ENCODE measurements around the gene RNF39. TPM values are rescaled to one million over a fixed set of nuclear protein-coding genes. Genes with fewer than 3 reads are reported as not detected.
"Not testable (repeated sequence)": the region's sequence is repeated elsewhere in the genome, so short reads cannot be mapped to it uniquely, and the experiment has no call there.

The RNF39 gene
- total RNA-seq, 1 donor: not detected

DNA sequence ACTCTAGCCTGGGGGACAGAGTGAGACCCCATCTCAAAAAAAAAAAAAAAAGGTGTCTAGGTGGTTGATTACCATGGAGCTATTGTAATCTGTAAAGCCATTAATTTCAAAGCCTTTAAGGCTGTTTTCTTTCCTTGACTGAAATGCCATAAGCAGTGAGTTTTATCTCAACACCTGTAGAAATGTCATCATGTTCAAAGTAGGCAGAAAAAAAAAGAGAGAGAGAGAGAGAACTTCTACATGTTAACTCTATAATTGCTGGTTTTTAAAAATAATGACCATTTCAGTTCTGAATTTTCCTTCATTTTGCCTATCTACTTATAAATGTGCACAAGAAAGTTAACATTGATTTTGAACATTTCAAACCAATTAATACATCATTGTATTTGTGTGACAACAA lies 44.2 kb downstream of the RNF39 start:
- no peak for TF ChIP-seq CTCF (IDR thresholded peaks at IDR 0.05; ENCODE audit: extremely low read depth, low read depth, low read length)
- H4K20me1 ChIP-seq (ENCODE audit: insufficient read depth, low read length): no peaks in the 10 kb centered on the region
- DNase-seq (ENCODE audit: insufficient read length, low spot score, missing footprints): no peak
- H3K79me2 ChIP-seq (ENCODE audit: insufficient read depth, low read length): no peaks in the 10 kb centered on the region
- no peak overlapping the region for H3K27ac ChIP-seq (ENCODE audit: low read depth, low read length)
- H3K4me1 ChIP-seq (ENCODE audit: insufficient read depth, low read length): no peaks in the 10 kb centered on the region
- no peak overlapping the region for H2AFZ ChIP-seq (ENCODE audit: low read length)
- H3K4me2 ChIP-seq (ENCODE audit: insufficient read depth, low read length): no peak overlapping the region
- no peaks in the 10 kb centered on the region for H3K9me3 ChIP-seq (ENCODE audit: low read depth, low read length)
- no peak overlapping the region for H3K4me3 ChIP-seq (ENCODE audit: insufficient read depth, low read length)
- H3K27me3 ChIP-seq (ENCODE audit: insufficient read depth, low read length): no peaks in the 10 kb centered on the region
- no peaks in the 10 kb centered on the region for H3K36me3 ChIP-seq (ENCODE audit: insufficient read depth, low read length)

- no peak overlapping the region for H3K27ac ChIP-seq (ENCODE audit: low read depth, low read length)
- DNase-seq (ENCODE audit: insufficient read length, low spot score, missing footprints): no peak
Measured at GRCh38 chr6:30029588-30029987, 46.0 kb downstream of the RNF39 start.

DNA sequence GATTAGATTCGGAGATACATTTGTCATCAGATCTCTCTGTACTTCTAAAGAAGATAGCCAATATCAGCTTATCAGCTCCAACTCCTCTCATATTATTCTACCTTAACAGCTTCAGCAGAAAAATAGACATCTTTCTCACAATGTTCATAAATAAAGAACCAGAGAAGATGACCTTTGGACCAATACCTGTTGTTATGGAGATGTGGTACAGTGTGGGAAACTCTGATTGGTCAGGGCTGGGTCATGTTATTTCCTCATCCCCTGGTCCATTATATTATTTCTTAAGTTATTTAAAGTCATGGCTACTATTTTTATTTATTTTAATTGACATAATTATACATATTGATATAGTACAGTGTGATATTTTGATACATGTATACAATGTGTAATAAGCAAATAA lies 50.4 kb downstream of the RNF39 start:
- Histone ChIP-seq H3K27ac (ENCODE audit: low read depth, low read length) (no peak overlapping the region), H3K4me2 (ENCODE audit: insufficient read depth, low read length) (no peak overlapping the region), H3K4me3 (ENCODE audit: insufficient read depth, low read length) (no peak overlapping the region), H3K27me3 (ENCODE audit: insufficient read depth, low read length) (no peaks in the 10 kb centered on the region), H3K79me2 (ENCODE audit: insufficient read depth, low read length) (no peaks in the 10 kb centered on the region), H3K4me1 (ENCODE audit: insufficient read depth, low read length) (no peaks in the 10 kb centered on the region), H4K20me1 (ENCODE audit: insufficient read depth, low read length) (no peaks in the 10 kb centered on the region), H3K9me3 (ENCODE audit: low read depth, low read length) (no peaks in the 10 kb centered on the region), H3K36me3 (ENCODE audit: insufficient read depth, low read length) (no peaks in the 10 kb centered on the region), H2AFZ (ENCODE audit: low read length) (no peak overlapping the region)
- TF ChIP-seq CTCF (IDR thresholded peaks at IDR 0.05; ENCODE audit: extremely low read depth, low read depth, low read length): no peak
- no peak for DNase-seq (ENCODE audit: insufficient read length, low spot score, missing footprints)

More at GRCh38 chr6:30029588-30029987, 46.0 kb downstream of the RNF39 start:
- Histone ChIP-seq H3K4me2 (ENCODE audit: insufficient read depth, low read length) (no peak overlapping the region), H3K9me3 (ENCODE audit: low read depth, low read length) (no peaks in the 10 kb centered on the region), H3K4me3 (ENCODE audit: insufficient read depth, low read length) (no peak overlapping the region), H3K79me2 (ENCODE audit: insufficient read depth, low read length) (no peaks in the 10 kb centered on the region), H2AFZ (ENCODE audit: low read length) (no peak overlapping the region), H3K27me3 (ENCODE audit: insufficient read depth, low read length) (no peaks in the 10 kb centered on the region), H3K4me1 (ENCODE audit: insufficient read depth, low read length) (no peaks in the 10 kb centered on the region), H3K36me3 (ENCODE audit: insufficient read depth, low read length) (no peaks in the 10 kb centered on the region), H4K20me1 (ENCODE audit: insufficient read depth, low read length) (no peaks in the 10 kb centered on the region)
- no peak for TF ChIP-seq CTCF (IDR thresholded peaks at IDR 0.05; ENCODE audit: extremely low read depth, low read depth, low read length)

DNA sequence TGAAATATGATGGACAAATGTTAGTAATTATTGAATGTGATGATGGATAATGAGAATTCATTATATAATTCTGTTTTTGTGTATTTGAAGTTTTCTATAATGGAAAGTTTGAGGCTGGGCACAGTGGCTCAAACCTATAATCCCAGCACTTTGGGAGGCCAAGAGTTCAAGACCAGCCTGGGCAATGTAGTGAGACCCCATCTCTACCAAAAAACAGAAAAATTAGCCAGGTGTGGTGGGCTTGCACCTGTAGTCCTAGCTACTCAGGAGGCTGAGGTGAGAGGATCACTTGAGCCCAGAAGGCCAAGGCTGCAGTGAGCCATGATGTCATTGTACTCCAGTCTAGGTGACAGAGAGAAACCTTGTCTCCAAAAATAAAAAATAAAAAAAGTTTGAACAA lies 52.9 kb downstream of the RNF39 start:
- H3K4me2 ChIP-seq (ENCODE audit: insufficient read depth, low read length); DNase-seq (ENCODE audit: insufficient read length, low spot score, missing footprints); H3K27ac ChIP-seq (ENCODE audit: low read depth, low read length); H3K27me3 ChIP-seq (ENCODE audit: insufficient read depth, low read length); H3K9me3 ChIP-seq (ENCODE audit: low read depth, low read length); H3K36me3 ChIP-seq (ENCODE audit: insufficient read depth, low read length); H3K4me3 ChIP-seq (ENCODE audit: insufficient read depth, low read length); H4K20me1 ChIP-seq (ENCODE audit: insufficient read depth, low read length); H3K79me2 ChIP-seq (ENCODE audit: insufficient read depth, low read length); H2AFZ ChIP-seq (ENCODE audit: low read length); H3K4me1 ChIP-seq (ENCODE audit: insufficient read depth, low read length): not testable (repeated sequence)

All from osteoblast (primary cell).